ENCODE results near the gene CXCL8. TPM values are rescaled to one million over a fixed set of nuclear protein-coding genes. Genes with fewer than 3 reads are reported as not detected.
A peak's percentile ranks its signal among the peaks of the same experiment; 100 is the strongest.

CXCL8 gene
- total RNA-seq, 2 experiments from 2014 or later = 9.9 to 11.4 TPM

- no peaks in the 10 kb centered on the region for H3K36me3 Mint-ChIP-seq (ENCODE audit: low read depth)
- no peak for ATAC-seq (ENCODE audit: poor library complexity)
- DNase-seq = no peak
- no peak overlapping the region for H3K4me3 Mint-ChIP-seq
- no peak overlapping the region for H3K27ac Mint-ChIP-seq
- Histone ChIP-seq H3K4me1 (ENCODE audit: insufficient read depth, low read length) (no peaks in the 10 kb centered on the region), H3K36me3 (ENCODE audit: insufficient read depth, low read length) (no peaks in the 10 kb centered on the region), H3K27me3 (ENCODE audit: control insufficient read depth in 1 of 2, insufficient read depth in 2 of 2, low read length in 2 of 2) (no peaks in the 10 kb centered on the region), H3K4me3 (ENCODE audit: low read length) (no peak overlapping the region), H3K9me3 (ENCODE audit: control insufficient read depth in 1 of 2, insufficient read depth in 1 of 2, low read length in 2 of 2) (no peaks in the 10 kb centered on the region), H3K27ac (ENCODE audit: low read depth in 1 of 2, low read length in 2 of 2) (no peak overlapping the region)
- TF ChIP-seq CTCF (IDR thresholded peaks at IDR 0.05) = peak; percentile 33
- no peaks in the 10 kb centered on the region for H3K27me3 Mint-ChIP-seq
- ChIA-PET POLR2A (no interaction called here), CTCF (no interaction called here)
- no peaks in the 10 kb centered on the region for H3K4me1 Mint-ChIP-seq (ENCODE audit: low read depth)
- H3K9me3 Mint-ChIP-seq = no peaks in the 10 kb centered on the region
- intact Hi-C loops (cut with DNase I, micrococcal nuclease) = loop anchor here in 1 of 2 experiments (10.0 kb wide), 1 partner anchor 405 kb away; no protein-coding TSS in a partner anchor
Measured at GRCh38 chr4:73729534-73730165, 10.7 kb upstream of the CXCL8 start.

GRCh38 chr4:73730292-73730691 lies 10.1 kb upstream of the CXCL8 start:
- Histone ChIP-seq H3K27me3 (ENCODE audit: control insufficient read depth in 1 of 2, insufficient read depth in 2 of 2, low read length in 2 of 2) (no peaks in the 10 kb centered on the region), H3K27ac (ENCODE audit: low read depth in 1 of 2, low read length in 2 of 2) (no peak overlapping the region), H3K36me3 (ENCODE audit: insufficient read depth, low read length) (no peaks in the 10 kb centered on the region), H3K9me3 (ENCODE audit: control insufficient read depth in 1 of 2, insufficient read depth in 1 of 2, low read length in 2 of 2) (no peaks in the 10 kb centered on the region), H3K4me3 (ENCODE audit: low read length) (no peak overlapping the region), H3K4me1 (ENCODE audit: insufficient read depth, low read length) (no peaks in the 10 kb centered on the region)
- DNase-seq (no peak), ATAC-seq (ENCODE audit: poor library complexity) (no peak)
- H3K27ac Mint-ChIP-seq = no peak overlapping the region
- H3K36me3 Mint-ChIP-seq (ENCODE audit: low read depth) = no peaks in the 10 kb centered on the region
- no peak overlapping the region for H3K4me3 Mint-ChIP-seq
- intact Hi-C loops (cut with DNase I, micrococcal nuclease) = no loop called here
- ChIA-PET CTCF (no interaction called here), POLR2A (no interaction called here)
- no peaks in the 10 kb centered on the region for H3K9me3 Mint-ChIP-seq
- no peaks in the 10 kb centered on the region for H3K27me3 Mint-ChIP-seq
- no peak for TF ChIP-seq CTCF (IDR thresholded peaks at IDR 0.05)
- H3K4me1 Mint-ChIP-seq (ENCODE audit: low read depth) = no peaks in the 10 kb centered on the region

- H3K36me3 Mint-ChIP-seq (ENCODE audit: low read depth) = no peaks in the 10 kb centered on the region
- H3K9me3 Mint-ChIP-seq = no peaks in the 10 kb centered on the region
- no peaks in the 10 kb centered on the region for H3K9me3 ChIP-seq (ENCODE audit: control insufficient read depth in 1 of 2, insufficient read depth in 1 of 2, low read length in 2 of 2)
- ChIA-PET CTCF (no interaction called here), POLR2A (no interaction called here)
- no peaks in the 10 kb centered on the region for H3K27me3 Mint-ChIP-seq
- H3K4me1 ChIP-seq (ENCODE audit: insufficient read depth, low read length) = no peaks in the 10 kb centered on the region
- intact Hi-C loops (cut with DNase I, micrococcal nuclease) = no loop called here
- no peaks in the 10 kb centered on the region for H3K36me3 ChIP-seq (ENCODE audit: insufficient read depth, low read length)
- no peak overlapping the region for H3K4me3 Mint-ChIP-seq
- H3K27ac Mint-ChIP-seq = no peak overlapping the region
- no peaks in the 10 kb centered on the region for H3K27me3 ChIP-seq (ENCODE audit: control insufficient read depth in 1 of 2, insufficient read depth in 2 of 2, low read length in 2 of 2)
- TF ChIP-seq CTCF (IDR thresholded peaks at IDR 0.05) = no peak
- H3K4me1 Mint-ChIP-seq (ENCODE audit: low read depth) = no peaks in the 10 kb centered on the region
- H3K4me3 ChIP-seq (ENCODE audit: low read length) = no peak overlapping the region
- no peak overlapping the region for H3K27ac ChIP-seq (ENCODE audit: low read depth in 1 of 2, low read length in 2 of 2)
- DNase-seq (no peak), ATAC-seq (ENCODE audit: poor library complexity) (no peak)
Measured at GRCh38 chr4:73730867-73731266, 9.5 kb upstream of the CXCL8 start.
